CD14-positive monocyte (primary cell): ENCODE measurements around the gene AMBRA1. TPM values are rescaled to one million over a fixed set of nuclear protein-coding genes. Genes with fewer than 3 reads are reported as not detected.

Source experiments
- DNase-seq, 3 donors: peaks; one replicate each; pipeline ENCODE4 v3.0.0-alpha.2; 2011 to 2022
- H2AFZ ChIP-seq: 2 replicates; pipeline ENCODE4 v1.6.0; 2012; ENCODE audit warnings: mild to moderate bottlenecking, low read depth, low read length, inconsistent platforms; ENCODE audit not compliant: insufficient read depth, poor library complexity, severe bottlenecking
- H3K27ac ChIP-seq, 2 donors: 1 replicate in 1 of 2; 2 replicates in 1 of 2; pipeline ENCODE4 v1.5.1; 2012 to 2013; ENCODE audit warnings: low read length in 2 of 2, control low read depth in 1 of 2, inconsistent platforms in 1 of 2, low read depth in 1 of 2, mild to moderate bottlenecking in 1 of 2
- H3K27me3 ChIP-seq, 2 donors: one replicate each; pipeline versions ENCODE4 v1.6.0 to v1.6.1; 2011 to 2013; ENCODE audit warnings: low read length in 2 of 2; ENCODE audit not compliant: control insufficient read depth in 2 of 2, insufficient read depth in 2 of 2
- H3K36me3 ChIP-seq, 2 donors: replicated peaks in 1 of 2; 1 replicate in 1 of 2; 2 replicates in 1 of 2; pipeline versions ENCODE4 v1.5.1 to v1.6.1; 2012 to 2013; ENCODE audit warnings: low read length in 2 of 2, control low read depth in 1 of 2, inconsistent platforms in 1 of 2, mild to moderate bottlenecking in 1 of 2; ENCODE audit not compliant: insufficient read depth in 2 of 2, control insufficient read depth in 1 of 2
- H3K4me1 ChIP-seq, 2 donors: 1 replicate in 1 of 2; 2 replicates in 1 of 2; pipeline versions ENCODE4 v1.5.1 to v1.6.1; 2012 to 2013; ENCODE audit warnings: low read length in 2 of 2, control low read depth in 1 of 2, inconsistent platforms in 1 of 2, mild to moderate bottlenecking in 1 of 2, moderate library complexity in 1 of 2; ENCODE audit not compliant: insufficient read depth in 2 of 2, control insufficient read depth in 1 of 2
- H3K4me2 ChIP-seq: replicated peaks from 2 replicates; pipeline ENCODE3; 2012; ENCODE audit warnings: low read length, moderate library complexity, mild to moderate bottlenecking; ENCODE audit not compliant: poor library complexity, severe bottlenecking; ENCODE audit errors: extremely low read depth
- H3K4me3 ChIP-seq, 3 experiments: fragments of 200-600 bp in 1 of 3; sonication (generic) in 1 of 3; replicated peaks in 1 of 3; 1 replicate in 2 of 3; 2 replicates in 1 of 3; pipeline ENCODE4 v1.5.1; 2011 to 2013; ENCODE audit warnings: low read length in 3 of 3, mild to moderate bottlenecking in 3 of 3, control low read depth in 2 of 3, low read depth in 2 of 3, inconsistent platforms in 1 of 3, moderate library complexity in 1 of 3
- H3K79me2 ChIP-seq: 2 replicates; pipeline ENCODE4 v1.6.0; 2012; ENCODE audit warnings: mild to moderate bottlenecking, control low read depth, inconsistent platforms, low read length, moderate library complexity; ENCODE audit not compliant: insufficient read depth
- H3K9ac ChIP-seq: 2 replicates; pipeline ENCODE4 v1.6.0; 2017; ENCODE audit warnings: low read length, mild to moderate bottlenecking; ENCODE audit not compliant: insufficient read depth, poor library complexity, severe bottlenecking
- H3K9me3 ChIP-seq, 2 donors: replicated peaks in 1 of 2; 1 replicate in 1 of 2; 2 replicates in 1 of 2; pipeline versions ENCODE4 v1.5.1 to v1.6.1; 2012 to 2013; ENCODE audit warnings: low read length in 2 of 2, control low read depth in 1 of 2; ENCODE audit not compliant: control insufficient read depth in 1 of 2, insufficient read depth in 1 of 2
- H4K20me1 ChIP-seq: 2 replicates; pipeline ENCODE4 v1.6.0; 2012; ENCODE audit warnings: mild to moderate bottlenecking, low read length, control low read depth, moderate library complexity; ENCODE audit not compliant: insufficient read depth
- H3K27ac Mint-ChIP-seq, 7 donors: one replicate each; pipeline ENCODE4 v1.8.0; 2020; ENCODE audit warnings: mild to moderate bottlenecking in 7 of 7, mixed read lengths in 7 of 7, moderate library complexity in 6 of 7, inconsistent platforms in 2 of 7
- H3K27me3 Mint-ChIP-seq, 3 donors: one replicate each; pipeline ENCODE4 v1.8.0; 2021 to 2022; ENCODE audit warnings: low read depth in 3 of 3, mild to moderate bottlenecking in 3 of 3, mixed read lengths in 3 of 3, moderate library complexity in 3 of 3, inconsistent platforms in 1 of 3
- H3K36me3 Mint-ChIP-seq, 2 donors: one replicate each; pipeline ENCODE4 v1.8.0; 2020; ENCODE audit warnings: mixed read lengths in 2 of 2, inconsistent platforms in 1 of 2, mild to moderate bottlenecking in 1 of 2
- H3K4me1 Mint-ChIP-seq: one replicate; pipeline ENCODE4 v1.8.0; 2020; ENCODE audit warnings: mild to moderate bottlenecking, mixed read lengths
- H3K4me3 Mint-ChIP-seq, 2 donors: one replicate each; pipeline ENCODE4 v1.8.0; 2020; ENCODE audit warnings: mild to moderate bottlenecking in 2 of 2, mixed read lengths in 2 of 2, moderate library complexity in 1 of 2
- H3K9me3 Mint-ChIP-seq, 7 donors: one replicate each; pipeline ENCODE4 v1.8.0; 2020 to 2022; ENCODE audit warnings: mixed read lengths in 7 of 7, mild to moderate bottlenecking in 6 of 7, moderate library complexity in 6 of 7, inconsistent platforms in 2 of 7
- CTCF ChIP-seq: fragments of 200-600 bp; IDR thresholded peaks from one replicate; pipeline ENCODE4 v1.8.0; 2022; ENCODE audit warnings: antibody characterized with exemption, mild to moderate bottlenecking
- WGBS: methylation state at CpG from one replicate; pipeline ENCODE4 v1.1.5; 2013; ENCODE audit warnings: missing lambda C conversion rate; ENCODE audit not compliant: insufficient coverage; 5-methylcytosine and 5-hydroxymethylcytosine counted together
- intact Hi-C, 2 donors: fragments of 100-400 bp; cut with micrococcal nuclease; formaldehyde crosslinking; loops; one replicate each; pipeline versions ENCODE4 v1.15.0 to v1.15.1; 2023
- polyA plus RNA-seq, 3 donors: library from polyadenylated mRNA; depleted of rRNA in 1 of 3; unstranded in 2 of 3; stranded (reverse) in 1 of 3; fragments of 300-500 nt in 2 of 3; fragments of >200 nt in 1 of 3; fragmentation: Illumina TruSeq in 2 of 3; gene quantifications; 1 replicate in 2 of 3; 2 replicates in 1 of 3; pipeline ENCODE4 v1.2.3, GENCODE V29; 2012 to 2021

AMBRA1 gene
- polyA plus RNA-seq, 3 donors = 2.1 to 6.1 (median 3.8) TPM

GRCh38 chr11:46457659-46458424 is 136.0 kb downstream of the AMBRA1 start:
- Histone ChIP-seq H3K9ac (no peak overlapping the region), H2AFZ (no peak overlapping the region), H3K27ac (no peak overlapping the region), H3K36me3 (peaks cover 0 to 3% of the 10 kb centered on the region in 2 donors), H3K27me3 (no peaks in the 10 kb centered on the region), H3K4me1 (no peaks in the 10 kb centered on the region), H3K9me3 (no peaks in the 10 kb centered on the region), H3K4me3 (no peak overlapping the region), H3K4me2 (no peak overlapping the region), H3K79me2 (no peaks in the 10 kb centered on the region), H4K20me1 (peaks cover 18% of the 10 kb centered on the region)
- no peak for DNase-seq
- Mint-ChIP-seq H3K4me3 (no peak overlapping the region), H3K4me1 (peaks cover 14% of the 10 kb centered on the region), H3K27me3 (no peaks in the 10 kb centered on the region), H3K9me3 (no peaks in the 10 kb centered on the region), H3K27ac (peak overlapping the region in 1 of 7 donors; percentile 46), H3K36me3 (peaks cover 3 to 10% of the 10 kb centered on the region in 2 donors)
- 100% methylated on average over 1 of the region's 7 CpGs for WGBS
- TF ChIP-seq CTCF = no peak
- intact Hi-C loops = no loop called here

GRCh38 chr11:46457021-46457420 is 136.8 kb downstream of the AMBRA1 start:
- Histone ChIP-seq H2AFZ (no peak overlapping the region), H3K27me3 (no peaks in the 10 kb centered on the region), H3K36me3 (peaks cover 0 to 3% of the 10 kb centered on the region in 2 donors), H3K4me2 (no peak overlapping the region), H3K79me2 (no peaks in the 10 kb centered on the region), H3K9ac (no peak overlapping the region), H3K4me1 (no peaks in the 10 kb centered on the region), H3K27ac (no peak overlapping the region), H4K20me1 (peaks cover 19% of the 10 kb centered on the region), H3K9me3 (no peaks in the 10 kb centered on the region), H3K4me3 (no peak overlapping the region)
- no peak for TF ChIP-seq CTCF
- H3K9me3 Mint-ChIP-seq = no peaks in the 10 kb centered on the region
- no peak for DNase-seq
- peak overlapping the region in 1 of 7 donors; percentile 46 for H3K27ac Mint-ChIP-seq
- peaks cover 3 to 10% of the 10 kb centered on the region in 2 donors for H3K36me3 Mint-ChIP-seq
- H3K4me3 Mint-ChIP-seq = no peak overlapping the region
- 93% methylated on average over 1 of the region's 3 CpGs for WGBS
- intact Hi-C loops = no loop called here
- H3K4me1 Mint-ChIP-seq = peaks cover 14% of the 10 kb centered on the region
- H3K27me3 Mint-ChIP-seq = no peaks in the 10 kb centered on the region
